CD4-positive, alpha-beta T cell treated with Interleukin-6 at 100 ng/mL for 8 hours (primary cell): ENCODE results near the gene PREX1.
"Not testable (repeated sequence)": the region's sequence is repeated elsewhere in the genome, so short reads cannot be mapped to it uniquely, and the experiment has no call there.

Experiments
- DNase-seq: peaks from one replicate; pipeline ENCODE4 v3.0.0-alpha.2; 2020; ENCODE audit warnings: mixed read lengths, low spot score

PREX1 gene

GRCh38 chr20:48826480-48826879 is 1.3 kb downstream of the PREX1 start:
- DNase-seq: not testable (repeated sequence)

- no peak for DNase-seq
Measured at GRCh38 chr20:48826069-48826468, 1.7 kb downstream of the PREX1 start.

GRCh38 chr20:48825566-48825920 is 2.3 kb downstream of the PREX1 start:
- DNase-seq: no peak

- no peak for DNase-seq
Measured at GRCh38 chr20:48824830-48825565, 2.8 kb downstream of the PREX1 start.

GRCh38 chr20:48823960-48824498 is 3.8 kb downstream of the PREX1 start:
- peak; percentile 53 for DNase-seq

GRCh38 chr20:48823476-48823875 is 4.3 kb downstream of the PREX1 start:
- no peak for DNase-seq

GRCh38 chr20:48822879-48823385 is 4.9 kb downstream of the PREX1 start:
- DNase-seq: peak; percentile 27

GRCh38 chr20:48822178-48822577 is 5.6 kb downstream of the PREX1 start:
- peak; percentile 22 for DNase-seq

- peak; percentile 17 for DNase-seq
Measured at GRCh38 chr20:48821261-48821920, 6.4 kb downstream of the PREX1 start.

- no peak for DNase-seq
Measured at GRCh38 chr20:48820649-48820973, 7.2 kb downstream of the PREX1 start.

GRCh38 chr20:48819821-48820648 is 7.8 kb downstream of the PREX1 start:
- DNase-seq: no peak

GRCh38 chr20:48819089-48819488 is 8.7 kb downstream of the PREX1 start:
- no peak for DNase-seq

- peak; percentile 58 for DNase-seq
Measured at GRCh38 chr20:48818481-48818987, 9.3 kb downstream of the PREX1 start.

- no peak for DNase-seq
Measured at GRCh38 chr20:48818031-48818370, 9.8 kb downstream of the PREX1 start.

- DNase-seq: no peak
Measured at GRCh38 chr20:48817367-48818030, 10.3 kb downstream of the PREX1 start.

GRCh38 chr20:48816282-48817205 is 11.3 kb downstream of the PREX1 start:
- DNase-seq: no peak

- no peak for DNase-seq
Measured at GRCh38 chr20:48815537-48815936, 12.3 kb downstream of the PREX1 start.

GRCh38 chr20:48814633-48815032 is 13.2 kb downstream of the PREX1 start:
- DNase-seq: no peak

GRCh38 chr20:48813930-48814546 is 13.8 kb downstream of the PREX1 start:
- DNase-seq: no peak

- DNase-seq: no peak
Measured at GRCh38 chr20:48813446-48813747, 14.4 kb downstream of the PREX1 start.
